GM19397 (cell line): ENCODE results near the gene RFT1.

Experiments
- ATAC-seq: cut with Tn5 transposase; IDR thresholded peaks from one replicate; pipeline ENCODE4 v1.9.1; 2021; ENCODE audit warnings: mild to moderate bottlenecking, moderate library complexity; ENCODE audit not compliant: unreplicated experiment

Gene RFT1

DNA sequence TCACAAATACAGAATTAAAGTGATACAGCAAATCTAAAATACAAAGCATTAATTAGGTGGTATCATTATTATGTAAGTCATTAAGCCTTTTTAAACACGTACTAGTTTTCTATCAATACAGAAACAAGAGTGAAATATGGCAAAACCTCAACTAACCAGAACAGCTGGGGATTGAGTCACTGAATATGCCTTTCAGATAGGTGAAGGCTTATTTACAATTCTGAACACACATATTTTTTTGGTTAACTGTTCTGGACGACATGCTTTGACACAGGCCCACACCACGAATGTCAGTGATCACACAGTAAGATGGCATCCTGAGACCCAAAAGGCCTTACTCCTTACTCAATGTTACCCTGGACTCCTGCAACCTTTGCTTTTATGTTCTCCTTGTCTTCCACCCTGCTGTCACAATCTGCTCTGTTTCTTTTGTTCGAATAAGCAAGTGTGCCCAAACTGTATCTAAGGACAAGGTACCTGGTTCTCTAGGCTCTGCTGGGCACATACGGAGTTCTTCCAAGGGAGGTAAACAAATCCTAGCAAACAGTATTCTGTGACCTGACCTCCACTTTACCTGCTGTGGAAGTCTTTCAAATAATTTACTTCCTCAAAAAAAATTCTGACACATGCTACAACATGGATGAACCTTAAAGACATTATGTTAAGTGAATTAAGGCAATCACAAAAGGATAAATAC lies 91.4 kb downstream of the RFT1 start:
- ATAC-seq: no peak
